Gastroesophageal sphincter (tissue), 4 donors: ENCODE measurements around the gene INTS15. TPM values are rescaled to one million over a fixed set of nuclear protein-coding genes. Genes with fewer than 3 reads are reported as not detected.

Source experiments
- ATAC-seq: fragments of 150-250 bp; one replicate; pipeline ENCODE4 v1.9.1; 2016; ENCODE audit warnings: mild to moderate bottlenecking, moderate library complexity
- H3K27ac ChIP-seq, 4 donors: fragments of 200-600 bp; sonication (generic) in 3 of 4; 1 replicate in 3 of 4; 2 replicates in 1 of 4; pipeline ENCODE4 v1.5.1; 2016 to 2019
- H3K27me3 ChIP-seq: fragments of 200-600 bp; sonication (generic); one replicate; pipeline ENCODE4 v1.5.1; 2019
- H3K36me3 ChIP-seq, 2 donors: fragments of 200-600 bp; sonication (generic); one replicate each; pipeline ENCODE4 v1.5.1; 2019; ENCODE audit warnings: control low read depth in 1 of 2
- H3K4me1 ChIP-seq, 3 donors: fragments of 200-600 bp; sonication (generic); 1 replicate in 2 of 3; 2 replicates in 1 of 3; pipeline ENCODE4 v1.5.1; 2016 to 2019; ENCODE audit warnings: control low read depth in 2 of 3
- H3K4me3 ChIP-seq, 2 donors: fragments of 200-600 bp; sonication (generic); one replicate each; pipeline ENCODE4 v1.5.1; 2019; ENCODE audit warnings: mild to moderate bottlenecking in 1 of 2, moderate library complexity in 1 of 2
- H3K9me3 ChIP-seq, 3 donors: fragments of 200-600 bp; sonication (generic); one replicate each; pipeline ENCODE4 v1.5.1; 2017 to 2019; ENCODE audit warnings: control low read depth in 2 of 3
- CTCF ChIP-seq, 4 experiments: fragments of 200-600 bp in 2 of 4; fragments of 450-650 bp in 2 of 4; sonication (generic) in 1 of 4; IDR thresholded peaks; one replicate each; pipeline ENCODE4 v1.5.1; 2017 to 2019; ENCODE audit warnings: antibody characterized with exemption in 4 of 4, mild to moderate bottlenecking in 2 of 4, moderate library complexity in 2 of 4
- EP300 ChIP-seq: sonication (generic); formaldehyde crosslinking; IDR thresholded peaks from one replicate; pipeline ENCODE4 v1.6.1; 2017; ENCODE audit warnings: antibody characterized with exemption, mild to moderate bottlenecking
- POLR2A ChIP-seq, 2 donors: fragments of 450-650 bp; IDR thresholded peaks; one replicate each; pipeline ENCODE4 v1.6.1; 2017; ENCODE audit warnings: antibody characterized with exemption in 2 of 2, mild to moderate bottlenecking in 2 of 2, moderate library complexity in 1 of 2
- POLR2AphosphoS5 ChIP-seq: sonication (generic); formaldehyde crosslinking; IDR thresholded peaks from one replicate; pipeline ENCODE4 v1.6.1; 2017; ENCODE audit warnings: antibody characterized with exemption
- whole genome bisulfite sequencing, 2 donors: methylation state at CpG; one replicate each; pipeline ENCODE4 v1.1.5; 2018; ENCODE audit warnings: low coverage in 1 of 2; 5-methylcytosine and 5-hydroxymethylcytosine counted together
- total RNA-seq, 4 donors: library from RNA; depleted of rRNA; stranded (reverse); fragments of >200 nt; gene quantifications; one replicate each; pipeline ENCODE4 v1.1.0, GENCODE V29; 2016

INTS15 gene
- total RNA-seq, 4 donors from 2014 or later, result 25.6 to 34.5 (median 32.5) TPM

- Histone ChIP-seq H3K27me3 (no peaks in the 10 kb centered on the region), H3K4me1 (no peaks in the 10 kb centered on the region), H3K27ac (no peak overlapping the region), H3K4me3 (no peak overlapping the region), H3K36me3 (peaks cover 0 to 100% of the 10 kb centered on the region in 2 donors), H3K9me3 (peaks cover 0 to 9% (median 0%) of the 10 kb centered on the region in 3 donors)
- no CpG with 5 or more reads among the region's 13 CpGs for WGBS, 2 donors
- no peak for ATAC-seq
- no peak for TF ChIP-seq POLR2AphosphoS5
Observed at GRCh38 chr7:6649241-6649961, 59.6 kb downstream of the INTS15 start.

- Histone ChIP-seq H3K27me3 (no peaks in the 10 kb centered on the region), H3K4me1 (no peaks in the 10 kb centered on the region), H3K4me3 (no peak overlapping the region), H3K36me3 (peaks cover 0 to 100% of the 10 kb centered on the region in 2 donors), H3K9me3 (peaks cover 0 to 9% (median 0%) of the 10 kb centered on the region in 3 donors), H3K27ac (no peak overlapping the region)
- 84% methylated on average over 8 of the region's 10 CpGs; no CpG with 5 or more reads in 1 of the 2 donors for WGBS, 2 donors
- no peak for TF ChIP-seq CTCF (IDR thresholded peaks at IDR 0.05)
- no peak for TF ChIP-seq POLR2AphosphoS5
- TF ChIP-seq POLR2A (IDR thresholded peaks at IDR 0.05), result no peak
- no peak for TF ChIP-seq EP300
- no peak for ATAC-seq
Observed at GRCh38 chr7:6650086-6650485, 60.3 kb downstream of the INTS15 start.

- ATAC-seq, result no peak
- TF ChIP-seq EP300 (no peak), POLR2A (IDR thresholded peaks at IDR 0.05) (no peak), POLR2AphosphoS5 (no peak), CTCF (IDR thresholded peaks at IDR 0.05) (no peak)
- Histone ChIP-seq H3K4me3 (no peak overlapping the region), H3K9me3 (peaks cover 0 to 9% (median 0%) of the 10 kb centered on the region in 3 donors), H3K36me3 (peaks cover 0 to 100% of the 10 kb centered on the region in 2 donors), H3K4me1 (no peaks in the 10 kb centered on the region), H3K27ac (no peak overlapping the region), H3K27me3 (no peaks in the 10 kb centered on the region)
- WGBS, 2 donors, result 97% methylated on average over 5 of the region's 12 CpGs; no CpG with 5 or more reads in 1 of the 2 donors
Observed at GRCh38 chr7:6650521-6651011, 60.7 kb downstream of the INTS15 start.

- Histone ChIP-seq H3K36me3 (peaks cover 0 to 95% of the 10 kb centered on the region in 2 donors), H3K9me3 (peaks cover 0 to 9% (median 0%) of the 10 kb centered on the region in 3 donors), H3K4me3 (no peak overlapping the region), H3K27me3 (no peaks in the 10 kb centered on the region), H3K4me1 (no peaks in the 10 kb centered on the region), H3K27ac (no peak overlapping the region)
- 100% methylated on average over 1 of the region's 32 CpGs; no CpG with 5 or more reads in 1 of the 2 donors for WGBS, 2 donors
- TF ChIP-seq EP300, result no peak
- TF ChIP-seq CTCF (IDR thresholded peaks at IDR 0.05), result no peak
- ATAC-seq, result no peak
Observed at GRCh38 chr7:6651851-6652445, 62.1 kb downstream of the INTS15 start.

GRCh38 chr7:6652446-6653011 is 62.7 kb downstream of the INTS15 start:
- H3K27ac ChIP-seq, result no peak overlapping the region
- H3K36me3 ChIP-seq, result peaks cover 0 to 89% of the 10 kb centered on the region in 2 donors
- WGBS, 2 donors, result 100% methylated on average over 1 of the region's 75 CpGs; no CpG with 5 or more reads in 1 of the 2 donors
- H3K4me1 ChIP-seq, result no peaks in the 10 kb centered on the region
- TF ChIP-seq POLR2AphosphoS5 (no peak), CTCF (IDR thresholded peaks at IDR 0.05) (no peak), EP300 (no peak), POLR2A (IDR thresholded peaks at IDR 0.05) (no peak)
- ATAC-seq, result no peak
- no peaks in the 10 kb centered on the region for H3K27me3 ChIP-seq
- H3K4me3 ChIP-seq, result no peak overlapping the region
- peaks cover 0 to 9% (median 0%) of the 10 kb centered on the region in 3 donors for H3K9me3 ChIP-seq
